Measurements from ENCODE around the gene TOMM70.

TOMM70 gene

DNA sequence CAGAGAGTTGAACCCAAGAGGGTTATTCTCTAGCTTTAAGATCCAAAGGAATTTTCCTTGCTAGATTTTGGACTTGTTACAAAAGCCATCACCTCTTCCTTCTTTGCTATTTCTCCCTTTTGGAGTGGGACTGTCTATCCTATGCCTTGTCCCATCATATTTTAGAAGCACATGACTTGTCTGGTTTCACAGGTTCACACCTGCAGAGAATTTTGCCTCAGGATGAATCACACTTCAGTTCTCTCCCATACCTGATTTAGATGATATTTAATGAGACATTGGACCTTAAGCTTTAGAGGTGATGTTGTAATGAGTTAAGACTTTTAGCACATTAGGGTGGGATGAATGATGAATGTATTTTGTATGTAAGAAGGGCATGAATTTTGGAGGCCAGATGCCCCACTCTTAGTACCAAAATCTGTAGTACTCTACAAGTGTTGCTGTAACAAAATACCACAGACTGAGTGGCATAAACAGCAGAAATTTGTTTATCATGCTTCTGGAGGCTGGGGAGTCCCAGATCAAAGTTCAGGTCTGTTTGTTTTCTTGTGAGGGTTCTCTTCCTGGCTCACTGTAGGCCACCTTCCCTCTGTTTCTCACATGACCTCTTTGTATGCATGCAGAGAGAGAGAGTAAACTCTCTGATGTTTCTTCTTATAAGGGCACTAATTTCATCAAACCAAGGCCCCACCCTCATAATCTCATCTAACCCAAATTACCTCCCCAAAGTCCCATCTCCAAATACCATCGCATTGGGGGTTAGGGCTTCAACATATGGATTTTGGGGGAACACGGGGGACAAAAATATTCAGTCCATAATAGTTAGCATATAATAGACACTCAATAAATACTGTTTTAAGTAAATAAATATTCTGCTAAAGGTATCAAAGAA lies 10.4 kb upstream of the TOMM70 start:
- DNase-seq: no peak

- no peak for DNase-seq
Observed at GRCh38 chr3:100407977-100408532, 7.2 kb upstream of the TOMM70 start.

DNA sequence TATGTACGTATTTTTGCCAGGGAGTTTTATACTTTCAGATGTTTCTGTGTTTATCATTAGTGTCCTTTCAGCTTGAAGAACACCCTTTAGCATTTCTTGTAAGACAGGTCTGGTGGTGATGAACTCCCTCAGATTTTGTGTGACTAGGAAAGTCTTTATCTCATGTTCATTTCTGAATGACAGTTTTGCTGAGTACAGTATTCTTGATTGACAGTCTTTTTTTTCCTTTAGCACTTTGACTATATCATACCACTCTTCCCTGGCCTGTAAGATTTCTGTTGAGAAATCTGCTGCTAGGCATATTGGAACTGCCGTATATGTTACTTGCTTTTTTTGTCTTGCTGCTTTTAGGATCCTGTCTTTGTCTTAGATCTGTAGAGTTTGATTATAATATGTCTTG lies 6.3 kb upstream of the TOMM70 start:
- no peak for DNase-seq

GRCh38 chr3:100404250-100404548 lies 3.3 kb upstream of the TOMM70 start:
- DNase-seq: no peak

DNA sequence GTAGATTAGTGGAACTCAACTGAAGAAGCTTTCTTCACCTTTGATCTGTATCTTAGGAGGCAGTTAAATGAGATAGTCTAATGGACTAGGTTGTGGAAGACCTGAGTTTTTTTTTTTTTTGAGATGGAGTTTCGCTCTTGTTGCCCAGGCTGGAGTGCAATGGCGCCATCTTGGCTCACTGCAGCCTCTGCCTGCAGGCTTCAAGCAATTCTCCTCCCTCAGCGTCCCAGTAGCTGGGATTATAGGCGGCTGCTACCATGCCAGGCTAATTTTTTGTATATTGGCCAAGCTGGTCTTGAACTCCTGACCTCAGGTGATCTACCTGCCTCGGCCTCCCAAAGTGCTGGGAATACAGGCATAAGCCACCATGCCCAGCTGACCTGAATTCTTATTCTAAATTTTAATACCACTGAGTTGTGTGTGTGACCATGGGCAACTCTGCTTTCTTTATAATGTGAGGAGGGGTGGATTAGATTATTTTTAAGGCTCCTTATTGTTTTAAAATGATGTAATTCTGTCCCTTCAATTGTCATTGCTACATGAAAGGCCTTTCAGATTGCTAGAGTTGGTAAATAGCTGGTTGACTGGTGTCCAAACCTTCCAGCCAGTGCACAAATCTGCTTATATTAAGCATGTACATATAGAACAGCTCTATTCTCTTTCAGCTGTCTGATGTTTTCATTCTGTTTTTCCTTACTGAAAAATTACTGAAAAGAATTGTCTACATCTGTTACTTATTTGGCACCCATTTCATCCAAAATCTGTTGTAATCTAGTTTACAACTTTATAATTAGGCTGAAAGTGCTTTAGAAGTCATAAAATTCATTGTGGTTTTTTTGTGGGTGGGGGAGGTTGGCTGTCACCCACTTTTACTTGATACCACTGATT lies 2.7 kb upstream of the TOMM70 start:
- peak; percentile 13 for DNase-seq

DNA sequence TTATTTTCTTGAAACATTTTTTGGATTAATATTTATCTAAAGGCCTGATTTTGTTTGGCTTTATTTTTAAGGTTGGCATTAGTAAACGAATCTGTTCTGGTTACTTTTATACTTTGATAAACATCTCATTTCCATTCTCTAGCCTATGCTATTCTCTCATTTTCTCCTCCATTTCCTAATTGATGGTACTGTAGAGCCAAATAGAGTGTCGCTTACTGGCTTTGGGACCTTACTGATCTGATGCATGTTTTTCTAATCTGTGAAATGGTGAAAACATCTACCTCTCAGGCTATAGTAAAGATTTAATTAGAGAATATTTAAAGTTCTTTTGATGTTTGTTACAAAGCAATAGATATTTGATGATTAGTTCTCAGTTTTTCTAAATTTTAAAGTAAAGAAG lies 2.0 kb upstream of the TOMM70 start:
- peak; percentile 14 for DNase-seq

- peak; percentile 49 for DNase-seq
Observed at GRCh38 chr3:100402256-100402655, 1.4 kb upstream of the TOMM70 start.

GRCh38 chr3:100401674-100402041 lies 769 bp upstream of the TOMM70 start:
- DNase-seq: peak; percentile 68

DNA sequence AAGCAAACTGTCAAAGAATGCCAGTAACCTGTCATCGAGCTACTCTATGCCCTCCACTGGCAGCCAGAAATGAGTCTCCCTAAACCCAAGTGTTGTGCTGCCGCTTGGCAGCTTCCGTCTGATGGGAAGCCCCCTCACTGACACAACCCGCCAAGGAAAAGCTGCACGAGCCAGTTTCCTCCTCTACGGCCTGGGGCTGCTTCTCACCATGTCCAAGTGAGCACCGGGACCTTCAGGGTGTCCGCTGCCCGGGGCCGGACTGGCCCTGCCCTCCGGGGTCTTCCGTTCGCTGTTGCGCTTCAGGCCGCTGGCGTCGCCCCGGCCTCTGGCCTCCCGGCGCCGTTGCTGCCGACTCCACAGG lies 490 bp downstream of the TOMM70 start:
- peak; percentile 61 for DNase-seq

- no peak for DNase-seq
Observed at GRCh38 chr3:100399341-100400071, 1.4 kb downstream of the TOMM70 start.

- no peak for DNase-seq
Observed at GRCh38 chr3:100396967-100397366, 3.9 kb downstream of the TOMM70 start.

GRCh38 chr3:100395679-100396431 lies 5.0 kb downstream of the TOMM70 start:
- no peak for DNase-seq

- no peak for DNase-seq
Observed at GRCh38 chr3:100389025-100389424, 11.9 kb downstream of the TOMM70 start.

DNA sequence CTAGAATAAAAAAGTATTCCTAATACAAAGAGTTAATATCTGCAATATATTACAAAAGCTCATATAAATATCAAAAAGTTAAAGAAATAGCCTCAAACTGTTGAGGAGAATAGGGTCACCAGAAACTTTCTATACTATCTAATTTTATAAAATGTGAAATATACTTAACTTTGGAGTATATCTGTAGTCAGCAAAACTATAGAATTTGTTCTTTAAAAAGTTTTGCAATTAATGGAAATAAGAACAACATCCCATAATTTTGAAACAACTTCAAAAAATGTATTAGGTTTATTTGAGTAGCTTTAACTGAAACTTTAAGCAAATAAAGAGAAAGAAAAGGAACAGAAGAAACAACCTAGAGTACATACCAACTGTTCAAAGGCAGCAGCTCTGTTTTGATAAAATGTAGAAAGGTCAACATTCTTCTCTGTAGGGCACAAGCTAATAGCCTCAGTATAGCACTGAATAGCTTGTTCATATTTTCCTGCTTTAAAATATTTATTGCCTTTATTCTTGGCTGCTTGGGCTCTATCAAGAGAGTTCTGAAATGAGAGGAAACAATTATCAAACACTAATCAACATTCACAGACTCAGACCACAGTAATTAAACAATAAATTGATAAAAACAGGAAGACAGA lies 14.3 kb downstream of the TOMM70 start:
- DNase-seq: no peak

DNA sequence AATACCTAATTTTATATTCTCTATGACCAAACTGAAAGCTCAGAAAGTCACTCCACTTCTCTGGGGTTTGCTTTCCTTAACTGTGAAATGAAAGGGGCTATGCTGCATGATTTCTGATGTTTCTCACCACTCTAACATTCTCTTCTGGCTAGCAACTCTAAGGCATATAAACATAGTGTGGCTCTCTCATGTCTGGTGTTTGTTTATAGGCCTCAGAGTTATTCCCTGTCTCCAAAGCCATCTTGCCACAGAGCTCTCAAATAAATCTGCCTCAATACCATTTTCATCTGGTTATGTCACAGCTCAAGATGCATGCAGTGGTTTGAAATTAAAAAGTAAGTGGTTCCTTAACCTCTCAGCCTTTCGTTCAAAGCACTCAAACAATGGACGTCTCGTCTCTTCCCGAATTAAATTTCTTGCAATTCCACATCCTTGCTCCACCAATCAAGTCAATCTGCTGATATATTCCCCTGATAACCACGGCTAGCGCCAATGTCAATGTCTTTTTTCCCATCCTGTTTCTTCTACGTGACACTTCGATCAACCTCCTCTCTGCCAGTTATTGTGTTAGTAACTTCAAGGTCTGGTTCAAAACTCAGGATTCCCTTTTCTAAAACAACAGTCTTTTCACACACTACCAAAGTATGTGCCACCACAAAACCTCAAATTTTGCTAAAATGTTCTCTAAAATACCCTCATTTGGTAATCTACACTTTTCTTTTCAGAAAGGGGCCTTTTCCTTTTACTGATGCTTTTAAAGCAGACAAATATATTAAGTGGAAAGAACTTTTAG lies 16.0 kb downstream of the TOMM70 start:
- DNase-seq: no peak

DNA sequence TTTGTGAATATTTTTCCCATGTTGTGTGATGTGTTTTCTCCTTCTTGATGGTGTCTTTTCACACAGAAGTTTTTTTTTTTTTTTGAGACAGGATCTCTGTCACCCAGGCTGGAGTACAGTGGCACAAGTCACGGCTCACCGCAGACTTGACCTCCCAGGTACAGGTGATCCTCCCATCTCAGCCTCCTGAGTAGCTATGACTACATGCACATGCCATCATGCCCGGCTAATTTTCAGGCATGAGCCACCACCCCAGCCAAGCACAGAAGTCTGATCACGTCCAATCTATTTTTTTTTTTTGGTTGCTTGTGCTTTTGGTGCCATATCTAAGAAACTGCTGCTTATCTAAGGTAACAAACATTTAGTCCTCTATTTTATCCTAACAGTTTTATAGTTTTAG lies 24.6 kb downstream of the TOMM70 start:
- no peak for DNase-seq

DNA sequence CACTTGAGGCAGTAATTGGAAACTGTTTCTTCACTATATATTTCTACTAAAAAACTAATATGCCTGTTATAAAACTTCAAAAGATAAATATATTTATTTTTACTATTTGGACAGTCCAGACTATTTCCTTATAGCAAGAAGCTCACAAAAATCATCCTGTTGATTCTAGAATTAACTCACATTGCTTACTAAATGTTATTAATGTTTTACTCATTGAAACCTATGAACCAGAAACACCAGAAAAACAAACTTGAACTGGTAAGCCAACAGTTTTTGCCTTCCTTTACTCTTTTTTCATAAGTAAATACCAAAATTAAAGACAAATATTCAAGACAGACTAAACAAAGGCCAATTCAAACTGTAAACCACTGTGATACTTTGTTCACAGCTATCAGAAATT lies 26.4 kb downstream of the TOMM70 start:
- no peak for DNase-seq

- no peak for DNase-seq
Observed at GRCh38 chr3:100370756-100371155, 30.1 kb downstream of the TOMM70 start.

DNA sequence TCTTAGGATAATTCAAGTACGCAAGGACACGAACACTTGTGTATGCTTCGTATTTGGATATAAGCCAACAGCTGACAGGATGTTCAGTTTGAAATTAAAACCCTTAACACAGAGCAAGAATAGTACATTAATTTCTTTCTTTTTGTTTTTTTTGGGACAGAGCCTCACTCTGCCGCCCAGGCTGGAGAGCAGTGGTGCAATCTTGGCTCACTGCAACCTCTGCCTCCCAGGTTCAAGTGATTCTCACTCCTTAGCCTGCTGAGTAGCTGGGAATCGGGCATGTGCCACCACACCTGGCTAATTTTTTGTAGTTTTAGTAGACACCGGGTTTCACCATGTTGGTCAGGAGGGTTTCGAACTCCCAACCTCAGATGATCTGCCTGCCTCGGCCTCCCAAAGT lies 32.4 kb downstream of the TOMM70 start:
- DNase-seq: no peak

DNA sequence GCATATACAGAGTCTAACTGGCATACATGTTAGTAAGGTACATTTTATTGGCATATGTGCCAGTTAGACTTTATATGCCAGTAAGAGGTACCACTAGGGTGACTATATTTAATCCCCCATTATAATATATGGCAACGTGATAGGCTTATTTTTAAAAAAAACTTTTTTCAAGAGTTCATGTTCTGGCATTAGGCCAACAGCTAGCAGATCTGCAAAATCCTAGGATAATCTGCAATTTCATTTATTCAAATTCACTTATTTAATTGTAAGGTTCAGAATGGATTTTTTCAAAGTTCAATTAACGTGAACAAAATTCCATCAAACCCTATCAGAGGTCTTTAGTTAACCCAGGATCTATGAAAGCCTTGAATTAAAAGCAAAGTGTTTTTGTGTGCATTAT lies 34.5 kb downstream of the TOMM70 start:
- no peak for DNase-seq

- no peak for DNase-seq
Observed at GRCh38 chr3:100364421-100364820, 36.5 kb downstream of the TOMM70 start.
